Testis (tissue), 3 donors: Measurements from ENCODE around the gene TRAF6. TPM values are rescaled to one million over a fixed set of nuclear protein-coding genes. Genes with fewer than 3 reads are reported as not detected.

Source experiments
- DNase-seq: peaks from one replicate; pipeline ENCODE4 v3.0.0-alpha.2; 2019
- H3K27ac ChIP-seq, 2 donors: fragments of 200-600 bp; sonication (generic); one replicate each; pipeline ENCODE4 v1.5.1; 2019
- H3K27me3 ChIP-seq: fragments of 200-600 bp; sonication (generic); one replicate; pipeline ENCODE4 v1.5.1; 2019
- H3K36me3 ChIP-seq: fragments of 200-600 bp; sonication (generic); one replicate; pipeline ENCODE4 v1.5.1; 2017; ENCODE audit warnings: low read depth; ENCODE audit errors: missing control alignments
- H3K4me1 ChIP-seq: fragments of 200-600 bp; sonication (generic); one replicate; pipeline ENCODE4 v1.5.1; 2019
- H3K4me3 ChIP-seq, 2 donors: fragments of 200-600 bp; sonication (generic); one replicate each; pipeline ENCODE4 v1.5.1; 2017 to 2019
- H3K9me3 ChIP-seq: fragments of 200-600 bp; sonication (generic); one replicate; pipeline ENCODE4 v1.5.1; 2017
- CTCF ChIP-seq, 3 experiments: fragments of 450-650 bp in 2 of 3; fragments of 200-600 bp in 1 of 3; sonication (generic) in 1 of 3; IDR thresholded peaks; one replicate each; pipeline ENCODE4 v1.5.1; 2016 to 2019; ENCODE audit warnings: antibody characterized with exemption in 3 of 3, mild to moderate bottlenecking in 2 of 3, moderate library complexity in 1 of 3
- POLR2A ChIP-seq: fragments of 450-650 bp; IDR thresholded peaks from one replicate; pipeline ENCODE4 v1.6.1; 2017; ENCODE audit warnings: antibody characterized with exemption, mild to moderate bottlenecking, moderate library complexity
- WGBS, 2 donors: methylation state at CpG; one replicate each; pipeline ENCODE4 v1.1.5; 2018; 5-methylcytosine and 5-hydroxymethylcytosine counted together
- intact Hi-C: fragments of 100-400 bp; cut with DNase I; formaldehyde crosslinking; loops from one replicate; pipeline ENCODE4 v1.15.1; 2023; ENCODE audit warnings: low total_unique reads
- polyA plus RNA-seq: library from polyadenylated mRNA; stranded (reverse); fragments of 350-450 nt; fragmentation: Illumina TruSeq; extraction: RNeasy Lipid Tissue Mini Kit (QIAGEN cat#74804); gene quantifications from one replicate; pipeline ENCODE4 v1.2.3, GENCODE V29; 2014; ENCODE audit warnings: low read depth, low replicate concordance; ENCODE audit not compliant: insufficient read depth
- total RNA-seq, 2 donors: library from RNA; depleted of rRNA; stranded (reverse); fragments of >200 nt; gene quantifications; one replicate each; pipeline ENCODE4 v1.2.3, GENCODE V29; 2016

TRAF6 gene
- total and polyA plus RNA-seq, 3 donors from 2014 or later: 18.8 to 26.4 (median 24.0) TPM

GRCh38 chr11:36550385-36551115 is 40.5 kb upstream of the TRAF6 start:
- H3K4me3 ChIP-seq: no peak overlapping the region
- DNase-seq: peak; percentile 87
- no peaks in the 10 kb centered on the region for H3K27me3 ChIP-seq
- H3K27ac ChIP-seq: peak overlapping the region; percentile 43 to 49
- H3K36me3 ChIP-seq: no peaks in the 10 kb centered on the region
- H3K4me1 ChIP-seq: no peaks in the 10 kb centered on the region
- H3K9me3 ChIP-seq: no peaks in the 10 kb centered on the region
- no peak for TF ChIP-seq POLR2A
- TF ChIP-seq CTCF (IDR thresholded peaks at IDR 0.05): no peak
- intact Hi-C loops: no loop called here
- 15 to 21% methylated on average over 1 of the region's 1 CpG for WGBS, 2 donors

GRCh38 chr11:36540998-36541397 is 30.9 kb upstream of the TRAF6 start:
- intact Hi-C loops: no loop called here
- TF ChIP-seq CTCF (IDR thresholded peaks at IDR 0.05): peak; percentile 13 to 40 (median 39)
- no peak for TF ChIP-seq POLR2A
- DNase-seq: peak; percentile 82

GRCh38 chr11:36534276-36534840 is 24.3 kb upstream of the TRAF6 start:
- WGBS, 2 donors: 79% methylated on average over 3 of the region's 3 CpGs
- DNase-seq: no peak
- Histone ChIP-seq H3K36me3 (no peaks in the 10 kb centered on the region), H3K27me3 (no peaks in the 10 kb centered on the region), H3K27ac (no peak overlapping the region), H3K4me3 (no peak overlapping the region), H3K9me3 (no peaks in the 10 kb centered on the region), H3K4me1 (peaks cover 5% of the 10 kb centered on the region)
- TF ChIP-seq CTCF (IDR thresholded peaks at IDR 0.05) (no peak), POLR2A (no peak)
- intact Hi-C loops: no loop called here

More at GRCh38 chr11:36540998-36541397, 30.9 kb upstream of the TRAF6 start:
- 35 to 41% methylated on average over 6 of the region's 6 CpGs for WGBS, 2 donors
- no peaks in the 10 kb centered on the region for H3K9me3 ChIP-seq
- H3K27me3 ChIP-seq: no peaks in the 10 kb centered on the region
- H3K4me3 ChIP-seq: no peak overlapping the region
- no peaks in the 10 kb centered on the region for H3K36me3 ChIP-seq
- no peak overlapping the region for H3K27ac ChIP-seq
- no peaks in the 10 kb centered on the region for H3K4me1 ChIP-seq

GRCh38 chr11:36532941-36533601 is 23.0 kb upstream of the TRAF6 start:
- H3K4me1 ChIP-seq: peaks cover 5% of the 10 kb centered on the region
- 40 to 54% methylated on average over 8 of the region's 8 CpGs for WGBS, 2 donors
- H3K9me3 ChIP-seq: no peaks in the 10 kb centered on the region
- intact Hi-C loops: no loop called here
- H3K36me3 ChIP-seq: no peaks in the 10 kb centered on the region
- H3K27ac ChIP-seq: peak overlapping the region; percentile 39 to 55
- no peak overlapping the region for H3K4me3 ChIP-seq
- TF ChIP-seq POLR2A (no peak), CTCF (IDR thresholded peaks at IDR 0.05) (no peak)
- DNase-seq: peak; percentile 45
- no peaks in the 10 kb centered on the region for H3K27me3 ChIP-seq
